Endothelial cell of umbilical vein (primary cell): ENCODE measurements around the gene SNX30. TPM values are rescaled to one million over a fixed set of nuclear protein-coding genes. Genes with fewer than 3 reads are reported as not detected.

Source experiments
- BruUV-seq: library from RNA; stranded (reverse); fragments of 400-500 nt; replicated peaks from 2 replicates; lab custom pipeline; 2021; lab: Mats Ljungman, UMichigan
- CTCF ChIA-PET: fragments of 300-600, 350-600 bp; sonication (Branson Sonifier 250); formaldehyde crosslinking; loops from one replicate; lab custom pipeline; 2021; ENCODE audit warnings: antibody characterized with exemption, inconsistent platforms; lab: Charles Lee
- POLR2A ChIA-PET: fragments of 300-600, 350-600 bp; sonication (Branson Sonifier 250); formaldehyde crosslinking; loops from one replicate; lab custom pipeline; 2021; ENCODE audit warnings: antibody characterized with exemption, inconsistent platforms; lab: Charles Lee
- DNase-seq: peaks from one replicate; pipeline ENCODE4 v3.0.0-alpha.2; 2011; ENCODE audit warnings: low read depth, low spot score
- FAIRE-seq: peaks from 2 replicates; lab custom pipeline; 2011; peaks lifted over from hg19 to GRCh38; lab: Jason Lieb, UNC
- H2AFZ ChIP-seq: 2 replicates; pipeline ENCODE4 v1.6.0; 2012; ENCODE audit warnings: low read depth, low read length, control low read depth, inconsistent platforms
- H3K27ac ChIP-seq: 2 replicates; pipeline ENCODE4 v1.5.1; 2011; ENCODE audit warnings: low read depth, mild to moderate bottlenecking, control low read depth, low read length, moderate library complexity; ENCODE audit not compliant: insufficient read depth
- H3K27me3 ChIP-seq, 2 experiments: 2 replicates each; pipeline versions ENCODE4 v1.6.0 to v1.6.1; 2011; ENCODE audit warnings: low read length in 2 of 2, mixed read lengths in 1 of 2; ENCODE audit not compliant: control insufficient read depth in 2 of 2, insufficient read depth in 2 of 2
- H3K36me3 ChIP-seq, 2 experiments: 2 replicates in 1 of 2; 3 replicates in 1 of 2; pipeline ENCODE4 v1.5.1; 2011; ENCODE audit warnings: low read length in 2 of 2, mild to moderate bottlenecking in 1 of 2, moderate library complexity in 1 of 2; ENCODE audit not compliant: control insufficient read depth in 2 of 2, insufficient read depth in 2 of 2; ENCODE audit errors: extremely low read depth in 1 of 2
- H3K4me1 ChIP-seq: 3 replicates; pipeline ENCODE4 v1.5.1; 2011; ENCODE audit warnings: mild to moderate bottlenecking, low read length; ENCODE audit not compliant: control insufficient read depth, insufficient read depth; ENCODE audit errors: extremely low read depth
- H3K4me2 ChIP-seq: 2 replicates; pipeline ENCODE4 v1.6.1; 2011; ENCODE audit warnings: low read length, control low read depth, mixed read lengths; ENCODE audit not compliant: insufficient read depth
- H3K4me3 ChIP-seq, 3 experiments: fragments of 200-600 bp in 1 of 3; sonication (generic), shearing (Covaris generic) in 1 of 3; replicated peaks in 1 of 3; 2 replicates each; pipeline ENCODE4 v1.5.1; 2011 to 2016; ENCODE audit warnings: control low read depth in 3 of 3, low read length in 3 of 3, mild to moderate bottlenecking in 2 of 3, inconsistent platforms in 1 of 3, low read depth in 1 of 3, moderate library complexity in 1 of 3; ENCODE audit not compliant: insufficient read depth in 1 of 3
- H3K79me2 ChIP-seq: 2 replicates; pipeline ENCODE4 v1.6.0; 2012; ENCODE audit warnings: low read length, inconsistent platforms; ENCODE audit not compliant: control insufficient read depth, insufficient read depth
- H3K9ac ChIP-seq: replicated peaks from 2 replicates; pipeline ENCODE3; 2011; ENCODE audit warnings: low read length, control low read depth; ENCODE audit not compliant: insufficient read depth; ENCODE audit errors: extremely low read depth
- H3K9me1 ChIP-seq: replicated peaks from 3 replicates; pipeline ENCODE4 v1.6.0; 2011; ENCODE audit warnings: mild to moderate bottlenecking, low read length; ENCODE audit not compliant: control insufficient read depth, insufficient read depth; ENCODE audit errors: extremely low read depth
- H3K9me3 ChIP-seq: replicated peaks from 2 replicates; pipeline ENCODE4 v1.5.1; 2012; ENCODE audit warnings: low read length, inconsistent platforms; ENCODE audit not compliant: control insufficient read depth, insufficient read depth
- H4K20me1 ChIP-seq: replicated peaks from 2 replicates; pipeline ENCODE3; 2011; ENCODE audit warnings: mild to moderate bottlenecking, low read length; ENCODE audit not compliant: control insufficient read depth, insufficient read depth; ENCODE audit errors: extremely low read depth
- CTCF ChIP-seq, 2 donors: IDR thresholded peaks; 1 replicate in 1 of 2; 2 replicates in 1 of 2; pipeline ENCODE4 v1.5.1; 2011; ENCODE audit warnings: low read length in 2 of 2, mild to moderate bottlenecking in 2 of 2, moderate library complexity in 2 of 2, control low read depth in 1 of 2, inconsistent platforms in 1 of 2, low read depth in 1 of 2; ENCODE audit not compliant: insufficient read depth in 1 of 2; ENCODE audit errors: extremely low read depth in 1 of 2
- EZH2 ChIP-seq: IDR thresholded peaks from 2 replicates; pipeline ENCODE4 v1.6.1; 2012; ENCODE audit warnings: borderline replicate concordance, low read depth, mild to moderate bottlenecking, moderate library complexity, low read length, inconsistent platforms; ENCODE audit not compliant: severe bottlenecking
- FOS ChIP-seq: IDR thresholded peaks from 2 replicates; pipeline ENCODE4 v1.6.1; 2011; ENCODE audit warnings: mild to moderate bottlenecking, low read length, moderate library complexity, borderline replicate concordance; ENCODE audit not compliant: insufficient read depth
- GATA2 ChIP-seq: IDR thresholded peaks from 2 replicates; pipeline ENCODE4 v1.7.0; 2011; ENCODE audit warnings: low read depth, mild to moderate bottlenecking, moderate library complexity, mixed read lengths, low read length; ENCODE audit not compliant: insufficient read length, insufficient read depth
- JUN ChIP-seq: IDR thresholded peaks from 2 replicates; pipeline ENCODE4 v1.6.1; 2011; ENCODE audit warnings: borderline replicate concordance, low read depth; ENCODE audit not compliant: insufficient read length, insufficient read depth
- MAX ChIP-seq: IDR thresholded peaks from 2 replicates; pipeline ENCODE4 v1.6.1; 2011; ENCODE audit not compliant: insufficient read depth, insufficient read length
- MYC ChIP-seq: IDR thresholded peaks from one replicate; pipeline ENCODE4 v1.6.1; 2011; ENCODE audit warnings: mild to moderate bottlenecking, low read depth, low read length
- POLR2A ChIP-seq: IDR thresholded peaks from 2 replicates; pipeline ENCODE4 v1.6.1; 2012; ENCODE audit warnings: low read depth, mild to moderate bottlenecking, control low read depth, low read length
- POLR2AphosphoS5 ChIP-seq: IDR thresholded peaks from 2 replicates; pipeline ENCODE4 v1.6.1; 2012; ENCODE audit warnings: low read depth, mild to moderate bottlenecking, control low read depth, low read length, moderate library complexity; ENCODE audit not compliant: insufficient read depth
- dilution Hi-C: fragments of 300-500 bp; cut with MboI; formaldehyde crosslinking; loops from one replicate; pipeline ENCODE4 v1.15.0; 2019; ENCODE audit warnings: low sequenced_read_pairs; ENCODE audit not compliant: extremely low pct_ligation_motif_present
- intact Hi-C: fragments of 100-400 bp; cut with micrococcal nuclease; formaldehyde crosslinking; loops from one replicate; pipeline ENCODE4 v1.10.0; 2022
- polyA plus RNA-seq, 4 experiments: library from polyadenylated mRNA; depleted of rRNA in 3 of 4; stranded (reverse) in 3 of 4; unstranded in 1 of 4; fragments of >200 nt; gene quantifications; 2 replicates each; pipeline versions ENCODE4 v1.2.1 to v1.2.3, GENCODE V29; 2011 to 2012; ENCODE audit warnings: missing spikeins in 1 of 4
- total RNA-seq: library from RNA; stranded (reverse); gene quantifications from 2 replicates; pipeline ENCODE4 v1.2.3, GENCODE V29; 2021

Gene SNX30
- total and polyA plus RNA-seq, 2 donors (not counting 3 experiments of a cell fraction or from before 2014, with no cell fraction given) = 2.8 to 6.3 TPM

- Histone ChIP-seq H3K27me3 (peaks cover 10 to 12% of the 10 kb centered on the region in 2 experiments), H3K9me1 (no peaks in the 10 kb centered on the region), H3K4me2 (no peak overlapping the region), H3K4me3 (no peak overlapping the region), H3K36me3 (no peaks in the 10 kb centered on the region), H4K20me1 (no peaks in the 10 kb centered on the region), H3K27ac (no peak overlapping the region), H3K79me2 (no peaks in the 10 kb centered on the region), H3K4me1 (no peaks in the 10 kb centered on the region), H3K9me3 (no peaks in the 10 kb centered on the region), H3K9ac (no peak overlapping the region), H2AFZ (no peak overlapping the region)
- intact Hi-C loops = no loop called here
- ChIA-PET CTCF (interaction anchor here (0.9 to 1.4 kb wide), 2 partner anchors 9 to 11 kb away, joined by 3 to 5 read pairs; no protein-coding TSS in a partner anchor), POLR2A (no interaction called here)
- BruUV-seq = no TSS peak
- FAIRE-seq = no peak
- TF ChIP-seq FOS = no peak
- no peak for DNase-seq
- dilution Hi-C loops = no loop called here
Observed at GRCh38 chr9:112911736-112912135, 161.2 kb downstream of the SNX30 start.

- Histone ChIP-seq H3K36me3 (no peaks in the 10 kb centered on the region), H3K27ac (no peak overlapping the region), H3K9ac (no peak overlapping the region), H4K20me1 (no peaks in the 10 kb centered on the region), H3K27me3 (peaks cover 7 to 13% of the 10 kb centered on the region in 2 experiments), H3K4me3 (no peak overlapping the region), H3K4me1 (no peaks in the 10 kb centered on the region), H3K9me3 (no peaks in the 10 kb centered on the region), H3K79me2 (no peaks in the 10 kb centered on the region), H3K4me2 (no peak overlapping the region), H3K9me1 (no peaks in the 10 kb centered on the region), H2AFZ (no peak overlapping the region)
- ChIA-PET CTCF (interaction anchor here (2.1 kb wide), 1 partner anchor 10 kb away, joined by 12 read pairs; no protein-coding TSS in a partner anchor), POLR2A (no interaction called here)
- dilution Hi-C loops (no loop called here), intact Hi-C loops (no loop called here)
- DNase-seq (no peak), FAIRE-seq (no peak)
- TF ChIP-seq MYC = no peak
- no peak for TF ChIP-seq EZH2
- no peak for TF ChIP-seq FOS
- no peak for TF ChIP-seq GATA2
- no peak for TF ChIP-seq POLR2A
- TF ChIP-seq MAX = no peak
- TF ChIP-seq POLR2AphosphoS5 = no peak
- TF ChIP-seq JUN = no peak
- no peak for TF ChIP-seq CTCF (IDR thresholded peaks at IDR 0.05; ENCODE audit: extremely low read depth in 1 of 2, insufficient read depth in 1 of 2, low read depth in 1 of 2, low read length in 2 of 2)
- BruUV-seq = no TSS peak
Observed at GRCh38 chr9:112912636-112913035, 162.1 kb downstream of the SNX30 start.
